ENCODE results near the gene PIKFYVE.

Gene PIKFYVE

GRCh38 chr2:208268156-208268952 is 2.3 kb downstream of the PIKFYVE start:
- no peak overlapping the region for H3K27ac ChIP-seq (ENCODE audit: low read depth, low read length)
- peaks cover 5% of the 10 kb centered on the region for H3K4me1 ChIP-seq (ENCODE audit: control insufficient read depth, low read depth, low read length)
- H3K23ac ChIP-seq (ENCODE audit: low read length): no peak overlapping the region
- H2BK5ac ChIP-seq (ENCODE audit: low read length): no peak overlapping the region
- H2BK120ac ChIP-seq (ENCODE audit: low read depth, low read length): no peak overlapping the region
- DNase-seq: no peak
- H2AK5ac ChIP-seq (ENCODE audit: low read length): no peak overlapping the region
- no peak overlapping the region for H3K4me3 ChIP-seq (ENCODE audit: low read length)
- H4K5ac ChIP-seq (ENCODE audit: low read length): no peak overlapping the region
- H3K27me3 ChIP-seq (ENCODE audit: insufficient read depth, low read length, poor library complexity): no peaks in the 10 kb centered on the region
- H3K9ac ChIP-seq (ENCODE audit: low read length): no peak overlapping the region
- H3K36me3 ChIP-seq (ENCODE audit: control insufficient read depth, insufficient read depth, low read length): no peaks in the 10 kb centered on the region
- H3K18ac ChIP-seq (ENCODE audit: low read length): peak overlapping the region; percentile 5
- no peak overlapping the region for H3K56ac ChIP-seq (ENCODE audit: low read length)
- no peak overlapping the region for H3K4me2 ChIP-seq (ENCODE audit: low read length)
- WGBS (ENCODE audit: extremely low coverage, insufficient coverage, low lambda C conversion rate): no CpG with 5 or more reads among the region's 8 CpGs
- peaks cover 6% of the 10 kb centered on the region for H3K79me1 ChIP-seq (ENCODE audit: low read length)
- no peak overlapping the region for H4K8ac ChIP-seq (ENCODE audit: low read depth, low read length)
- H2BK15ac ChIP-seq (replicated peaks; ENCODE audit: low read depth): no peak overlapping the region
- H3K4ac ChIP-seq (ENCODE audit: low read depth, low read length): no peak overlapping the region
- peaks cover 32% of the 10 kb centered on the region for H3K79me2 ChIP-seq (ENCODE audit: control insufficient read depth, insufficient read depth, low read length)

DNA sequence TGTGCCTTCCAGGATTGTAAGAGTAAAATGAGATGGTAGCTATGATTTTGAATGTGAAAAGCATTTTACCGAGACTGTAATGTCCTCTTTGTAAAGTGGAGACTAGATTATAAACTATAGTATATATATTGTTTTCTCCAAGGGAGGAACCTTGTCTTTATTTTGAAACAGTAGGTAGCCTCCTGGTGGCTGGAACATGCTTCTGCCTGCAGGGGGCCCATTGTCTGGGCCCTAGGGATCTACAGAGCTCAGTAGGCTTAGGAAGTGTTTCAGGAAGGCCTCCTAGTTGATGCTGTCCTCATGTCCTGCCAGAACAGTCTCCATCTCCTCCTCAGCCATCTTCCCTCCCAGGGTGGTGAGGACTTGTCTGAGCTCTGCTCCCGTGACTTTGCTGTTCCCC is 3.0 kb downstream of the PIKFYVE start:
- Histone ChIP-seq H3K4me2 (ENCODE audit: low read length) (no peak overlapping the region), H3K4me1 (ENCODE audit: control insufficient read depth, low read depth, low read length) (peaks cover 5% of the 10 kb centered on the region), H3K23ac (ENCODE audit: low read length) (no peak overlapping the region), H3K79me1 (ENCODE audit: low read length) (peaks cover 8% of the 10 kb centered on the region), H3K27ac (ENCODE audit: low read depth, low read length) (no peak overlapping the region), H2BK15ac (replicated peaks; ENCODE audit: low read depth) (no peak overlapping the region), H3K56ac (ENCODE audit: low read length) (no peak overlapping the region), H3K79me2 (ENCODE audit: control insufficient read depth, insufficient read depth, low read length) (peaks cover 32% of the 10 kb centered on the region), H2BK5ac (ENCODE audit: low read length) (no peak overlapping the region), H3K36me3 (ENCODE audit: control insufficient read depth, insufficient read depth, low read length) (peaks cover 2% of the 10 kb centered on the region), H2AK5ac (ENCODE audit: low read length) (peak overlapping the region; percentile 55), H3K9ac (ENCODE audit: low read length) (no peak overlapping the region), H4K5ac (ENCODE audit: low read length) (no peak overlapping the region), H3K18ac (ENCODE audit: low read length) (no peak overlapping the region), H2BK120ac (ENCODE audit: low read depth, low read length) (no peak overlapping the region), H3K4ac (ENCODE audit: low read depth, low read length) (no peak overlapping the region), H4K8ac (ENCODE audit: low read depth, low read length) (no peak overlapping the region), H3K4me3 (ENCODE audit: low read length) (no peak overlapping the region), H3K27me3 (ENCODE audit: insufficient read depth, low read length, poor library complexity) (no peaks in the 10 kb centered on the region)
- WGBS (ENCODE audit: extremely low coverage, insufficient coverage, low lambda C conversion rate): no CpG with 5 or more reads among the region's 2 CpGs
- peak; percentile 30 for DNase-seq

- no peak overlapping the region for H3K56ac ChIP-seq (ENCODE audit: low read length)
Observed at GRCh38 chr2:208274748-208275147, 8.7 kb downstream of the PIKFYVE start.

GRCh38 chr2:208278549-208278948 is 12.5 kb downstream of the PIKFYVE start:
- Histone ChIP-seq H3K4ac (ENCODE audit: low read depth, low read length) (no peak overlapping the region), H4K5ac (ENCODE audit: low read length) (no peak overlapping the region), H2AK5ac (ENCODE audit: low read length) (no peak overlapping the region), H2BK120ac (ENCODE audit: low read depth, low read length) (no peak overlapping the region), H3K79me1 (ENCODE audit: low read length) (peaks cover 13% of the 10 kb centered on the region), H2BK5ac (ENCODE audit: low read length) (no peak overlapping the region), H3K18ac (ENCODE audit: low read length) (no peak overlapping the region), H3K9ac (ENCODE audit: low read length) (no peak overlapping the region), H3K36me3 (ENCODE audit: control insufficient read depth, insufficient read depth, low read length) (peaks cover 5% of the 10 kb centered on the region), H3K27me3 (ENCODE audit: insufficient read depth, low read length, poor library complexity) (no peaks in the 10 kb centered on the region), H2BK15ac (replicated peaks; ENCODE audit: low read depth) (no peak overlapping the region), H3K4me3 (ENCODE audit: low read length) (no peak overlapping the region), H3K23ac (ENCODE audit: low read length) (no peak overlapping the region), H3K56ac (ENCODE audit: low read length) (no peak overlapping the region), H4K8ac (ENCODE audit: low read depth, low read length) (no peak overlapping the region), H3K27ac (ENCODE audit: low read depth, low read length) (no peak overlapping the region), H3K4me1 (ENCODE audit: control insufficient read depth, low read depth, low read length) (no peaks in the 10 kb centered on the region), H3K4me2 (ENCODE audit: low read length) (no peak overlapping the region), H3K79me2 (ENCODE audit: control insufficient read depth, insufficient read depth, low read length) (peaks cover 3% of the 10 kb centered on the region)
- WGBS (ENCODE audit: extremely low coverage, insufficient coverage, low lambda C conversion rate): no CpG with 5 or more reads among the region's 2 CpGs
- DNase-seq: no peak

More at GRCh38 chr2:208274748-208275147, 8.7 kb downstream of the PIKFYVE start:
- DNase-seq: no peak
- Histone ChIP-seq H2BK5ac (ENCODE audit: low read length) (no peak overlapping the region), H3K4me2 (ENCODE audit: low read length) (no peak overlapping the region), H2AK5ac (ENCODE audit: low read length) (no peak overlapping the region), H3K36me3 (ENCODE audit: control insufficient read depth, insufficient read depth, low read length) (peaks cover 4% of the 10 kb centered on the region), H3K79me1 (ENCODE audit: low read length) (peaks cover 7% of the 10 kb centered on the region), H3K18ac (ENCODE audit: low read length) (no peak overlapping the region), H3K27me3 (ENCODE audit: insufficient read depth, low read length, poor library complexity) (no peaks in the 10 kb centered on the region), H3K4me1 (ENCODE audit: control insufficient read depth, low read depth, low read length) (no peaks in the 10 kb centered on the region), H2BK120ac (ENCODE audit: low read depth, low read length) (no peak overlapping the region), H4K5ac (ENCODE audit: low read length) (no peak overlapping the region), H3K23ac (ENCODE audit: low read length) (no peak overlapping the region), H4K8ac (ENCODE audit: low read depth, low read length) (no peak overlapping the region), H3K9ac (ENCODE audit: low read length) (no peak overlapping the region), H3K4me3 (ENCODE audit: low read length) (no peak overlapping the region), H3K79me2 (ENCODE audit: control insufficient read depth, insufficient read depth, low read length) (peaks cover under 1% of the 10 kb centered on the region), H2BK15ac (replicated peaks; ENCODE audit: low read depth) (no peak overlapping the region), H3K4ac (ENCODE audit: low read depth, low read length) (no peak overlapping the region), H3K27ac (ENCODE audit: low read depth, low read length) (no peak overlapping the region)

DNA sequence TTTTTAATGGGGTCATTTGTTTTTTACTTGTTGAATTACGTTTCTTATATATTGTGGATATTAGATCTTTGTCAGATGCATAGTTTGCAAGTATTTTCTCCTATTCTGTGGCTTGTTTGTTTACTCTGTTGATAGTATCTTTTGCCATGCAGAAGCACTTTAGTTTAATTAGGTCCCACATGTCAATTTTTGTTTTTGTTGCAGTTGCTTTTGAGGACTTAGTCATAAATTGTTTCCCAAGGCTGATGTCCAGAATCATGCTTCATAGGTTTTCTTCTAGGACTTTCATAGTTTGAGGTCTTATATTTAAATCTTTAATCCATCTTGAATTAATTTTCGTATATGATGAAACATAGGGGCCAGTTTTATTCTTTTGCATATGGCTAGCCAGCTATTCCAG is 13.2 kb downstream of the PIKFYVE start:
- Histone ChIP-seq H3K79me1 (ENCODE audit: low read length) (peaks cover 13% of the 10 kb centered on the region), H3K4me2 (ENCODE audit: low read length) (no peak overlapping the region), H4K8ac (ENCODE audit: low read depth, low read length) (no peak overlapping the region), H3K36me3 (ENCODE audit: control insufficient read depth, insufficient read depth, low read length) (peaks cover 5% of the 10 kb centered on the region), H3K18ac (ENCODE audit: low read length) (no peak overlapping the region), H3K9ac (ENCODE audit: low read length) (no peak overlapping the region), H3K4me3 (ENCODE audit: low read length) (no peak overlapping the region), H2AK5ac (ENCODE audit: low read length) (no peak overlapping the region), H2BK15ac (replicated peaks; ENCODE audit: low read depth) (no peak overlapping the region), H3K4ac (ENCODE audit: low read depth, low read length) (no peak overlapping the region), H3K56ac (ENCODE audit: low read length) (no peak overlapping the region), H2BK5ac (ENCODE audit: low read length) (no peak overlapping the region), H2BK120ac (ENCODE audit: low read depth, low read length) (no peak overlapping the region), H3K4me1 (ENCODE audit: control insufficient read depth, low read depth, low read length) (no peaks in the 10 kb centered on the region), H3K27me3 (ENCODE audit: insufficient read depth, low read length, poor library complexity) (no peaks in the 10 kb centered on the region), H4K5ac (ENCODE audit: low read length) (no peak overlapping the region), H3K79me2 (ENCODE audit: control insufficient read depth, insufficient read depth, low read length) (peaks cover 3% of the 10 kb centered on the region), H3K27ac (ENCODE audit: low read depth, low read length) (no peak overlapping the region), H3K23ac (ENCODE audit: low read length) (no peak overlapping the region)
- no peak for DNase-seq
- WGBS (ENCODE audit: extremely low coverage, insufficient coverage, low lambda C conversion rate): no CpG with 5 or more reads among the region's 2 CpGs

- no peak overlapping the region for H2BK120ac ChIP-seq (ENCODE audit: low read depth, low read length)
- H3K36me3 ChIP-seq (ENCODE audit: control insufficient read depth, insufficient read depth, low read length): peaks cover 5% of the 10 kb centered on the region
- H3K4ac ChIP-seq (ENCODE audit: low read depth, low read length): no peak overlapping the region
- no peak overlapping the region for H3K9ac ChIP-seq (ENCODE audit: low read length)
- no peak overlapping the region for H3K56ac ChIP-seq (ENCODE audit: low read length)
- no CpG with 5 or more reads among the region's 2 CpGs for WGBS (ENCODE audit: extremely low coverage, insufficient coverage, low lambda C conversion rate)
- H2AK5ac ChIP-seq (ENCODE audit: low read length): no peak overlapping the region
- H3K18ac ChIP-seq (ENCODE audit: low read length): no peak overlapping the region
- H3K79me1 ChIP-seq (ENCODE audit: low read length): peaks cover 13% of the 10 kb centered on the region
- DNase-seq: no peak
- peaks cover 3% of the 10 kb centered on the region for H3K79me2 ChIP-seq (ENCODE audit: control insufficient read depth, insufficient read depth, low read length)
- no peak overlapping the region for H3K23ac ChIP-seq (ENCODE audit: low read length)
- no peak overlapping the region for H2BK5ac ChIP-seq (ENCODE audit: low read length)
- H3K4me2 ChIP-seq (ENCODE audit: low read length): no peak overlapping the region
- H3K27ac ChIP-seq (ENCODE audit: low read depth, low read length): no peak overlapping the region
- no peaks in the 10 kb centered on the region for H3K27me3 ChIP-seq (ENCODE audit: insufficient read depth, low read length, poor library complexity)
- no peak overlapping the region for H4K5ac ChIP-seq (ENCODE audit: low read length)
- no peak overlapping the region for H4K8ac ChIP-seq (ENCODE audit: low read depth, low read length)
- H3K4me3 ChIP-seq (ENCODE audit: low read length): no peak overlapping the region
- no peaks in the 10 kb centered on the region for H3K4me1 ChIP-seq (ENCODE audit: control insufficient read depth, low read depth, low read length)
- no peak overlapping the region for H2BK15ac ChIP-seq (replicated peaks; ENCODE audit: low read depth)
Observed at GRCh38 chr2:208280234-208280633, 14.2 kb downstream of the PIKFYVE start.
